Activated naive CD4-positive, alpha-beta T cell treated with anti-CD3 and anti-CD28 coated beads, Interleukin-2, amount 50 U/mL, for 72 hours (primary cell): ENCODE data around the gene PRAC1. TPM values are rescaled to one million over a fixed set of nuclear protein-coding genes. Genes with fewer than 3 reads are reported as not detected.
"Not testable (repeated sequence)": the region's sequence is repeated elsewhere in the genome, so short reads cannot be mapped to it uniquely, and the experiment has no call there.

Experiments used
- ATAC-seq, 2 donors: fragments of 150-1000 bp; cut with Tn5 transposase; 2 replicates each; pipeline ENCODE4 v1.10.0; 2021; ENCODE audit warnings: mild to moderate bottlenecking in 2 of 2, moderate library complexity in 2 of 2
- DNase-seq, 2 donors: peaks; one replicate each; pipeline ENCODE4 v3.0.0; 2021 to 2022; ENCODE audit warnings: low spot score in 2 of 2
- H3K27ac Mint-ChIP-seq, 2 donors: one replicate each; pipeline ENCODE4 v1.8.0; 2022; ENCODE audit warnings: mild to moderate bottlenecking in 2 of 2, mixed read lengths in 2 of 2
- H3K36me3 Mint-ChIP-seq, 2 donors: one replicate each; pipeline ENCODE4 v1.8.0; 2022; ENCODE audit warnings: mixed read lengths in 2 of 2
- H3K9me3 Mint-ChIP-seq, 2 donors: one replicate each; pipeline ENCODE4 v1.8.0; 2022; ENCODE audit warnings: mixed read lengths in 2 of 2
- total RNA-seq, 2 donors: library from RNA; stranded (reverse); gene quantifications; one replicate each; pipeline ENCODE4 v1.2.3, GENCODE V29; 2022

The PRAC1 gene
- total RNA-seq, 2 donors from 2014 or later = not detected

GRCh38 chr17:48721009-48721402, 1.3 kb downstream of the PRAC1 start:
- ATAC-seq = no peak
- DNase-seq = no peak
- no peaks in the 10 kb centered on the region for H3K9me3 Mint-ChIP-seq
- peaks cover 0 to 23% of the 10 kb centered on the region in 2 donors for H3K36me3 Mint-ChIP-seq
- H3K27ac Mint-ChIP-seq = no peak overlapping the region

DNA sequence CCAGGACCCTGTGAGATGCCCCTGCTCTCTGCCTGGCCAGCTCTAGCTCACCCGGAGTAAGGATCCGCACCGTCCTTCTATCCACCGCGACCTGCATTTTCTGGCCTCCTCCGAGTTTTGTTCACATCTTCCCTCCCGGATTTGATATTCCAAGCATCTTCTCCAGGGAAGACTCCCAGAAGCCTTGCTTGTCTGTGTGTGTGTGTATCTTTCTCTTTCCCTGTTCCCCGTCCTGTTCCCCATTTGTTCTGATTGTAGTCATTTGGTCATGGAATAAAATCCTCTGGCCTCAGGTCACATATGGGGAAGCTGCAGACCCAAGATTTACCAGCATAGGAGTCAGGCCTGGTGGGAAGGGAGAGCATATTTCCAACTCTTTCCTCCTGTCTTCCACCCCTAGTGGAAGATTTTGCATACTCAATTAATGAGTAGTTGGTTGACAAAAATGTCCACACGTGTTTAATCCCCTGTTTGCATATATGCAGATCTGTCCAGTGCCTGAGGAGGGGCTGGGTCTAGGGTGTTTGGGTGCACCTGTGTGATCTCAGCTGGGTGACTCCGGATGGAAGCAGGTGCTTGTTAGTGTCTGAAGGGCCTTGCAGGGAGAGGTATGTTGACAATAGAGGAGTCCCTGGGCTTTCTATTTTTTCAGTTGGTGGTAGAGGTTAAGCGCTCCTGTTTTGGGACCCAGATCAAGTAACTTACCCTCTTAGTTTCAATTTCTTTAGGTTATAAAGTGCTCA, 1.9 kb downstream of the PRAC1 start:
- ATAC-seq (no peak), DNase-seq (no peak)
- H3K9me3 Mint-ChIP-seq = no peaks in the 10 kb centered on the region
- H3K27ac Mint-ChIP-seq = no peak overlapping the region
- H3K36me3 Mint-ChIP-seq = peaks cover 0 to 23% of the 10 kb centered on the region in 2 donors

DNA sequence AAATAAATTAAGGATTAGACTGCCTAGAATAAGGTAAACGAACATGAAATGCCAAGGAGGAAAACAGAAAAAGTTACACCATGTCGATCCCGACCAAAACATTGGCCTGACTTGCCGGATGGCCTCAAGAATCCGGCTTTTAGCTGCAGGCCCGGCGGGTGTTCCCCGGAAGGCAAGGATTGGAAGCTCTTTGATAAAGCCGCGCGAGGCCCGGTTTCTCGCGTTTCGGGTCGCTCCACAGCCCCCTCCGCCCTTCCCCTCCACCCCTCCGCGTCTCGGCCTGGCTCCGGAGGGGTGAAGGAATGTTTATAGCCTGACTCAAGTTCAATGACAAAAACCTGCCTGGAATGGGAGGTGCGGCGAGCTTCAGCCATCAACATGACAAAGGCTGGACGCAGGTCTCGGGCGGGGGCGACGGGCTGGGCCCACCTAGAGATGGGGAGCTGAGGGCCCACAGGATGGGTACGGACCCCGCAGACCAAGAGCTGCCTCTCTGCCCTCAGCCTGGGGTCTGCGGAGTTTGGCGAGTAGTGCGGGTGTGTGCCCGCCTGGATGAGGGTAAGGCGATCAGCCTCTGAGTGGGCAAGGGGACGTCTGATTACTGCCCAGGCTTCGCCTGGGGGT, 2.6 kb downstream of the PRAC1 start:
- H3K9me3 Mint-ChIP-seq = no peaks in the 10 kb centered on the region
- no peak for ATAC-seq

GRCh38 chr17:48718761-48719641, 3.3 kb downstream of the PRAC1 start:
- ATAC-seq (no peak), DNase-seq (no peak)
- Mint-ChIP-seq H3K27ac (peak overlapping the region in 1 of 2 donors; percentile 65), H3K36me3 (peaks cover 0 to 21% of the 10 kb centered on the region in 2 donors), H3K9me3 (no peaks in the 10 kb centered on the region)

More for the DNA sequence above, 2.6 kb downstream of the PRAC1 start:
- Mint-ChIP-seq H3K36me3 (peaks cover 0 to 23% of the 10 kb centered on the region in 2 donors), H3K27ac (no peak overlapping the region)
- DNase-seq = no peak

- Mint-ChIP-seq H3K27ac (peak overlapping the region in 1 of 2 donors; percentile 65), H3K36me3 (peaks cover 0 to 15% of the 10 kb centered on the region in 2 donors), H3K9me3 (no peaks in the 10 kb centered on the region)
- no peak for DNase-seq
- ATAC-seq = no peak
Measured at GRCh38 chr17:48718227-48718760, 4.0 kb downstream of the PRAC1 start.

- no peak for ATAC-seq
- no peaks in the 10 kb centered on the region for H3K9me3 Mint-ChIP-seq
- peaks cover 0 to 15% of the 10 kb centered on the region in 2 donors for H3K36me3 Mint-ChIP-seq
- no peak for DNase-seq
- H3K27ac Mint-ChIP-seq = no peak overlapping the region
Measured at GRCh38 chr17:48717367-48718226, 4.7 kb downstream of the PRAC1 start.

DNA sequence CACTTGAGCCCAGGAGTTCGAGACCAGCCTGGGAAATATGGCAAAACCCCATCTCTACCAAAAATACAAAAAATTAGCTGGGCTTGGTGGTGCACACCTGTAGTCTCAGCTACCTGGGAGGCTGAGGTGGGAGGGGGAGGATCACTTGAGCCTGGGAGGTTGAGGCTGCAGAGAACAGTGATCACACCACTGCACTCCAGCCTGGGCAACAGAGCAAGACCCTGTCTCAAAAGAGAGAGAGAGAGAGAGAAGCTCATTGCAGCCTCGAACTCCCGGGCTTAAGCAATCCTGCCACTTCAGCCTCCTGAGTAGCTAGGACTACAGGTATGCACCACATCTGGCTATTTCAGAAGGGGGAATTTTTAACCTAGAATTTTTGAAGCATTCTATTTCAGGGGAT, 5.8 kb downstream of the PRAC1 start:
- ATAC-seq, H3K9me3 Mint-ChIP-seq, H3K27ac Mint-ChIP-seq: not testable (repeated sequence)

GRCh38 chr17:48715496-48716399, 6.6 kb downstream of the PRAC1 start:
- DNase-seq = no peak
- no peak for ATAC-seq
- Mint-ChIP-seq H3K9me3 (no peaks in the 10 kb centered on the region), H3K36me3 (peaks cover 0 to 13% of the 10 kb centered on the region in 2 donors), H3K27ac (no peak overlapping the region)

More for the DNA sequence above, 5.8 kb downstream of the PRAC1 start:
- H3K36me3 Mint-ChIP-seq = peaks cover 0 to 15% of the 10 kb centered on the region in 2 donors
- DNase-seq = not testable (repeated sequence)

DNA sequence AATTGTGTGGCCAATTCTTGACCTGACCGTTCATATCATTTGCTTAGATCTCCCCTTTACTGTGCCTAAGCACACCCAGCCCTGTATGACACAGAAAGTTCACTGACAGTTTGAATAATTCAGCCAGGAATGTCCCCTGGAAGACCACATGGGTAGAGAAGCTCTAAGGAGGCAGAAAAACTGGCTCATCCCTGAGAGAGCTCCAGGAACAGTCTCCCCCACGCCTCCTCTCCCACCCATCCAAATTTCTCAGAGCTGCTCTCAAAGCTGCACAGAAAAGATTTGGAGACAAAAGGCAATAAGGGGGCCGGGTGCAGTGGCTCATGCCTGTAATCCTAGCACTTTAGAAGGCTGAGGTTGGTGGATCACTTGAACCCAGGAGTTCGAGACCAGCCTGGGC, 11.2 kb downstream of the PRAC1 start:
- H3K27ac Mint-ChIP-seq = no peak overlapping the region
- no peaks in the 10 kb centered on the region for H3K9me3 Mint-ChIP-seq
- DNase-seq (no peak), ATAC-seq (no peak)
- no peaks in the 10 kb centered on the region for H3K36me3 Mint-ChIP-seq

- DNase-seq = no peak
Measured at GRCh38 chr17:48704361-48705248, 17.7 kb downstream of the PRAC1 start.

GRCh38 chr17:48701864-48702532, 20.3 kb downstream of the PRAC1 start:
- no peak for ATAC-seq
- no peaks in the 10 kb centered on the region for H3K36me3 Mint-ChIP-seq
- H3K9me3 Mint-ChIP-seq = no peaks in the 10 kb centered on the region
- no peak for DNase-seq
- H3K27ac Mint-ChIP-seq = no peak overlapping the region

More at GRCh38 chr17:48704361-48705248, 17.7 kb downstream of the PRAC1 start:
- no peak for ATAC-seq
- no peaks in the 10 kb centered on the region for H3K36me3 Mint-ChIP-seq
- H3K27ac Mint-ChIP-seq = no peak overlapping the region
- H3K9me3 Mint-ChIP-seq = no peaks in the 10 kb centered on the region

GRCh38 chr17:48693178-48693577, 29.1 kb downstream of the PRAC1 start:
- DNase-seq (no peak), ATAC-seq (no peak)
- Mint-ChIP-seq H3K9me3 (peaks cover 0 to 4% of the 10 kb centered on the region in 2 donors), H3K36me3 (peaks cover 0 to 6% of the 10 kb centered on the region in 2 donors), H3K27ac (no peak overlapping the region)

DNA sequence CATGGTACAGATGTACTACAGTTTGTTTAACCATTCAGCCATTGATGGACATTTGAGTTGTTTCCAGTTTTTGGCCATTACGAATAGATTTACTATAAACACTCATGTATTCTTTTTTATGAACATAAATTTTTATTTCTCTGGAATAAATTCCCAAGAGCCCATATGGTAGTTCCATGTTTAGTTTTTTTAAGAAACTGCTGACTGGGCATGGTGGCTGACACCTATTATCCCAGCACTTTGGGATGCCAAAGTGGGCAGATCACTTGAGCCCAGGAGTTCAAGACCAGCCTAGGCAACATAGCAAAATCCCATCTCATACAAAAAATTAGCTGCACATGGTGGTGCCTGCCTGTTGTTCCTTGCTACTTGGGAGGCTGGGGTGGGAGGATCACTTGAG, 30.3 kb downstream of the PRAC1 start:
- peaks cover 0 to 6% of the 10 kb centered on the region in 2 donors for H3K36me3 Mint-ChIP-seq
- DNase-seq (no peak), ATAC-seq (no peak)
- H3K27ac Mint-ChIP-seq = no peak overlapping the region
- H3K9me3 Mint-ChIP-seq = peaks cover 0 to 4% of the 10 kb centered on the region in 2 donors

- peaks cover 0 to 4% of the 10 kb centered on the region in 2 donors for H3K9me3 Mint-ChIP-seq
- DNase-seq (no peak), ATAC-seq (no peak)
- no peak overlapping the region for H3K27ac Mint-ChIP-seq
- H3K36me3 Mint-ChIP-seq = peaks cover 0 to 6% of the 10 kb centered on the region in 2 donors
Measured at GRCh38 chr17:48690655-48691054, 31.7 kb downstream of the PRAC1 start.
